Measurements from ENCODE around the gene RELCH. TPM values are rescaled to one million over a fixed set of nuclear protein-coding genes. Genes with fewer than 3 reads are reported as not detected.

The RELCH gene
- total RNA-seq, 2 experiments from 2014 or later: 18.4 to 21.7 TPM

- H3K4me1 Mint-ChIP-seq (ENCODE audit: low read depth): peaks cover 59% of the 10 kb centered on the region
- H3K9me3 Mint-ChIP-seq: no peaks in the 10 kb centered on the region
- ATAC-seq (peak; percentile 58), DNase-seq (no peak)
- intact Hi-C loops (cut with micrococcal nuclease): loop anchor here (10.0 kb wide), 1 partner anchor 327 kb away; the partner anchor contains the start of gene ZCCHC2
- ChIA-PET POLR2A (interaction anchor here (1.1 to 2.5 kb wide), 2 partner anchors 11 to 17 kb away, joined by 3 to 13 read pairs; partner anchors contain the start of genes PIGN and RELCH), CTCF (interaction anchor here (1.1 to 2.1 kb wide), 3 partner anchors 16 to 385 kb away, joined by 3 to 10 read pairs (median 6); no protein-coding TSS in a partner anchor)
- peaks cover 3% of the 10 kb centered on the region for H3K36me3 Mint-ChIP-seq (ENCODE audit: low read depth)
- no peaks in the 10 kb centered on the region for H3K27me3 Mint-ChIP-seq
- no peak overlapping the region for H3K4me3 Mint-ChIP-seq
- no peak for TF ChIP-seq CTCF (IDR thresholded peaks at IDR 0.05)
- no peak overlapping the region for H3K27ac Mint-ChIP-seq
Observed at GRCh38 chr18:62198259-62198658, 11.2 kb downstream of the RELCH start.

GRCh38 chr18:62199629-62200028 is 12.6 kb downstream of the RELCH start:
- Mint-ChIP-seq H3K27ac (no peak overlapping the region), H3K36me3 (ENCODE audit: low read depth) (peaks cover 3% of the 10 kb centered on the region), H3K4me1 (ENCODE audit: low read depth) (peaks cover 57% of the 10 kb centered on the region), H3K27me3 (no peaks in the 10 kb centered on the region), H3K4me3 (no peak overlapping the region), H3K9me3 (no peaks in the 10 kb centered on the region)
- DNase-seq (no peak), ATAC-seq (no peak)
- POLR2A ChIA-PET: interaction anchor here (0.5 to 0.8 kb wide), 3 partner anchors 12 to 40 kb away, joined by 3 read pairs; partner anchors contain the start of gene RELCH
- intact Hi-C loops (cut with micrococcal nuclease): loop anchor here (10.0 kb wide), 1 partner anchor 325 kb away; the partner anchor contains the start of gene ZCCHC2
- CTCF ChIA-PET: interaction anchor here (1.2 to 2.3 kb wide), 6 partner anchors 9 to 51 kb away, joined by 3 to 9 read pairs (median 6); partner anchors contain the start of genes PIGN and RELCH
- TF ChIP-seq CTCF (IDR thresholded peaks at IDR 0.05): no peak

- H3K9me3 Mint-ChIP-seq: no peaks in the 10 kb centered on the region
- peaks cover 3% of the 10 kb centered on the region for H3K36me3 Mint-ChIP-seq (ENCODE audit: low read depth)
- DNase-seq (no peak), ATAC-seq (peak; percentile 61)
- ChIA-PET CTCF (interaction anchor here (1.2 to 2.3 kb wide), 6 partner anchors 10 to 50 kb away, joined by 3 to 9 read pairs (median 6); partner anchors contain the start of genes PIGN and RELCH), POLR2A (interaction anchor here (0.7 to 1.1 kb wide), 3 partner anchors 13 to 39 kb away, joined by 3 read pairs; partner anchors contain the start of genes PIGN and RELCH)
- no peak overlapping the region for H3K4me3 Mint-ChIP-seq
- TF ChIP-seq CTCF (IDR thresholded peaks at IDR 0.05): no peak
- H3K27ac Mint-ChIP-seq: no peak overlapping the region
- peaks cover 56% of the 10 kb centered on the region for H3K4me1 Mint-ChIP-seq (ENCODE audit: low read depth)
- intact Hi-C loops (cut with micrococcal nuclease): no loop called here
- H3K27me3 Mint-ChIP-seq: no peaks in the 10 kb centered on the region
Observed at GRCh38 chr18:62200121-62200914, 13.3 kb downstream of the RELCH start.

- intact Hi-C loops (cut with micrococcal nuclease): no loop called here
- H3K36me3 Mint-ChIP-seq (ENCODE audit: low read depth): peaks cover 3% of the 10 kb centered on the region
- POLR2A ChIA-PET: no interaction called here
- DNase-seq (no peak), ATAC-seq (no peak)
- no peak overlapping the region for H3K27ac Mint-ChIP-seq
- H3K4me3 Mint-ChIP-seq: no peak overlapping the region
- H3K9me3 Mint-ChIP-seq: no peaks in the 10 kb centered on the region
- TF ChIP-seq CTCF (IDR thresholded peaks at IDR 0.05): no peak
- CTCF ChIA-PET: no interaction called here
- peaks cover 46% of the 10 kb centered on the region for H3K4me1 Mint-ChIP-seq (ENCODE audit: low read depth)
- H3K27me3 Mint-ChIP-seq: no peaks in the 10 kb centered on the region
Observed at GRCh38 chr18:62201870-62202269, 14.8 kb downstream of the RELCH start.

- Mint-ChIP-seq H3K4me3 (no peak overlapping the region), H3K36me3 (ENCODE audit: low read depth) (peaks cover 12% of the 10 kb centered on the region), H3K9me3 (no peaks in the 10 kb centered on the region), H3K27me3 (no peaks in the 10 kb centered on the region), H3K27ac (no peak overlapping the region), H3K4me1 (ENCODE audit: low read depth) (peaks cover 38% of the 10 kb centered on the region)
- ATAC-seq (no peak), DNase-seq (no peak)
- intact Hi-C loops (cut with micrococcal nuclease): no loop called here
- ChIA-PET POLR2A (no interaction called here), CTCF (no interaction called here)
- no peak for TF ChIP-seq CTCF (IDR thresholded peaks at IDR 0.05)
Observed at GRCh38 chr18:62205824-62206223, 18.8 kb downstream of the RELCH start.

Data from activated CD8-positive, alpha-beta T cell treated with anti-CD3 and anti-CD28 coated beads for 36 hours (primary cell).